Thoracic aorta (tissue), 2 donors: Measurements from ENCODE around the gene SYF2. TPM values are rescaled to one million over a fixed set of nuclear protein-coding genes. Genes with fewer than 3 reads are reported as not detected.

Experiments used
- ATAC-seq: fragments of 150-250 bp; one replicate; pipeline ENCODE4 v1.8.0; 2017; ENCODE audit warnings: low read depth; ENCODE audit not compliant: insufficient number of reproducible peaks, low FRiP score
- DNase-seq: peaks from one replicate; pipeline ENCODE4 v3.0.0-alpha.2; 2020; ENCODE audit warnings: low spot score
- H3K27ac ChIP-seq, 2 donors: fragments of 200-600 bp; sonication (generic); 1 replicate in 1 of 2; 2 replicates in 1 of 2; pipeline ENCODE4 v1.5.1; 2016; ENCODE audit warnings: mild to moderate bottlenecking in 2 of 2, moderate library complexity in 2 of 2
- H3K27me3 ChIP-seq: fragments of 200-600 bp; sonication (generic); replicated peaks from 2 replicates; pipeline ENCODE4 v1.6.0; 2016; ENCODE audit warnings: mild to moderate bottlenecking; ENCODE audit not compliant: insufficient read depth
- H3K36me3 ChIP-seq: fragments of 200-600 bp; sonication (generic); one replicate; pipeline ENCODE4 v1.5.1; 2016
- H3K4me1 ChIP-seq, 2 donors: fragments of 200-600 bp; sonication (generic); 1 replicate in 1 of 2; 2 replicates in 1 of 2; pipeline versions ENCODE4 v1.5.1 to v1.6.0; 2016; ENCODE audit warnings: low read depth in 2 of 2, mild to moderate bottlenecking in 1 of 2; ENCODE audit not compliant: control insufficient read depth in 1 of 2
- H3K4me3 ChIP-seq: fragments of 200-600 bp; sonication (generic); 2 replicates; pipeline ENCODE4 v1.5.1; 2016; ENCODE audit warnings: mild to moderate bottlenecking
- H3K9me3 ChIP-seq: fragments of 200-600 bp; sonication (generic); 2 replicates; pipeline ENCODE4 v1.5.1; 2016
- total RNA-seq, 2 donors: library from RNA; depleted of rRNA; stranded (reverse); fragments of >200 nt; gene quantifications; one replicate each; pipeline versions ENCODE4 v1.1.0 to v1.2.3, GENCODE V29; 2016
- TF ChIP-seq, protein P1 (sequence below): fragments of 200-600 bp; sonication (generic); IDR thresholded peaks from one replicate; pipeline ENCODE4 v1.5.1; 2019; ENCODE audit warnings: antibody characterized with exemption

The SYF2 gene
- total RNA-seq, 2 donors from 2014 or later: 34.9 to 53.9 TPM

DNA sequence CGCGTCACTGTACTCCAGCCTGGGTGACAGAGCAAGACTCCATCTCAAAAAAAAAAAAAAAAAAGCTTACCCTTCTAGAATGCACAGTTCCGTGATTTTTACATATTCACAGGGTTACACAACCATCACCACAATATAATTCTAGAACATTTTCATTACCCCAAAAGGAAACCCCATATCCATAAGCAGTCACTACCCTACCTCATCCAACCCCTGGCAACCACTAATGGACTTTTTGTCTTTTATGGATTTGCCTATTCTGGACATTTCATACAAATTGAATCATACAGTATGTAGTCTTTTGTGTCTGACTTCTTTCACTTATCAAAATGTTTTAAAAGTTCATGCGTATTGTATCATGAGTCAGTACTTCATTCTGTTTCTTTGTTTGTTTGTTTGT lies 22.8 kb downstream of the SYF2 start:
- ATAC-seq: no peak
- no peaks in the 10 kb centered on the region for H3K9me3 ChIP-seq
- H3K27ac ChIP-seq: no peak overlapping the region
- H3K36me3 ChIP-seq: no peaks in the 10 kb centered on the region
- TF ChIP-seq, protein P1, sequence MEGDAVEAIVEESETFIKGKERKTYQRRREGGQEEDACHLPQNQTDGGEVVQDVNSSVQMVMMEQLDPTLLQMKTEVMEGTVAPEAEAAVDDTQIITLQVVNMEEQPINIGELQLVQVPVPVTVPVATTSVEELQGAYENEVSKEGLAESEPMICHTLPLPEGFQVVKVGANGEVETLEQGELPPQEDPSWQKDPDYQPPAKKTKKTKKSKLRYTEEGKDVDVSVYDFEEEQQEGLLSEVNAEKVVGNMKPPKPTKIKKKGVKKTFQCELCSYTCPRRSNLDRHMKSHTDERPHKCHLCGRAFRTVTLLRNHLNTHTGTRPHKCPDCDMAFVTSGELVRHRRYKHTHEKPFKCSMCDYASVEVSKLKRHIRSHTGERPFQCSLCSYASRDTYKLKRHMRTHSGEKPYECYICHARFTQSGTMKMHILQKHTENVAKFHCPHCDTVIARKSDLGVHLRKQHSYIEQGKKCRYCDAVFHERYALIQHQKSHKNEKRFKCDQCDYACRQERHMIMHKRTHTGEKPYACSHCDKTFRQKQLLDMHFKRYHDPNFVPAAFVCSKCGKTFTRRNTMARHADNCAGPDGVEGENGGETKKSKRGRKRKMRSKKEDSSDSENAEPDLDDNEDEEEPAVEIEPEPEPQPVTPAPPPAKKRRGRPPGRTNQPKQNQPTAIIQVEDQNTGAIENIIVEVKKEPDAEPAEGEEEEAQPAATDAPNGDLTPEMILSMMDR: no peak
- no peak overlapping the region for H3K4me3 ChIP-seq
- no peak for DNase-seq
- no peaks in the 10 kb centered on the region for H3K4me1 ChIP-seq
- H3K27me3 ChIP-seq: no peaks in the 10 kb centered on the region

DNA sequence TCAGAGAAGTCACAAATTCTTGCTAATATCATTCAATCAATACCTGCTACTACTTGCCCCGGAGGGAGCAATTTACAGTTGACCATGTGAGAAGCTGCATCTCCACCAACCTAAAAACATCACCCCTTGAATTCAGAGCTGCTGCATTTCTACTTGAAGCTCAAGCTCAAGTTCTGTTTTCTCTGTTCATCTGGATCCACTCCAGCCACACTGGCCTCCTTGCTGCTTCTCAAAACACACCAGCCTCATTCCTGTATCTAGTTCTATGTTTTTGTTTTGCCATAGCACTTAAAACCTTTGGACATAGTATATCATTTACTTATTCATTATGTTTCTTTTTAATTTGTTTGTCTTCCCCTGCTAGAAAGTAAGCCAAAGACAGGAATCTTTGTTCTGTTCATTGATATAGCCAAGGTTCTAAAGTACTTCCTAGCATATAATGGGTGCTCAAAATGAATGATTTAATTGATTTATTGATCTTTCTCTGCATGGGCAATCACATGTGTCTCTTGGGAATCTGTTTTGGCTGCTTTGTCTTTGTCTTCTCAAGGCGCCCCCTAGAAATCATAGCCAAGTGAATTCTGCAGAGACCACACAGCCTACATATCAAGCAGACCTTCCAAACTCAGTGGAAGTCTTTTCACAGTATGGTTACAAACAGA lies 23.6 kb downstream of the SYF2 start:
- H3K36me3 ChIP-seq: no peaks in the 10 kb centered on the region
- H3K9me3 ChIP-seq: no peaks in the 10 kb centered on the region
- no peak for DNase-seq
- no peaks in the 10 kb centered on the region for H3K27me3 ChIP-seq
- TF ChIP-seq, protein P1: no peak
- H3K4me3 ChIP-seq: no peak overlapping the region
- no peaks in the 10 kb centered on the region for H3K4me1 ChIP-seq
- H3K27ac ChIP-seq: no peak overlapping the region
- no peak for ATAC-seq

DNA sequence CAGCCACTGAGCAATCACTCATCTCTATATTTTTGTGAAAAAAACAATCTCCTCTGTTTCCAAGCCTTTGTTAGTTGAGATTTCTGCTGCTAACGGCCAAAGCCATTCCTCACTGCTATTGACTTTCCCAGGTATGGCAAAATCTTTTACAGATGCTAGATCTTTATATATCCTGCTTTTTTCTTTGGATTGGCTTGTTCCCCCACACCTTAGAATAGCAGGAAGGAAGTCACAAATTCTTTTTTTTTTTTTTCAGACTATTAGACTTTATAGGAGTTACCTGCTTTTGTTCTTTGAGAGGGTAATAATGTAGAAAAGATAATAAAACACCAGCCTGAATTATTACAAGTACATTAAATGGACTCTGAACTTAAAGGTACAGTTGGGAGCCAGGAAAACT lies 24.2 kb downstream of the SYF2 start:
- Histone ChIP-seq H3K36me3 (no peaks in the 10 kb centered on the region), H3K4me3 (no peak overlapping the region), H3K4me1 (no peaks in the 10 kb centered on the region), H3K27ac (no peak overlapping the region), H3K9me3 (no peaks in the 10 kb centered on the region), H3K27me3 (no peaks in the 10 kb centered on the region)
- DNase-seq: no peak
- ATAC-seq: no peak
- TF ChIP-seq, protein P1: no peak

GRCh38 chr1:25206201-25206600 lies 26.1 kb downstream of the SYF2 start:
- Histone ChIP-seq H3K36me3 (no peaks in the 10 kb centered on the region), H3K27ac (no peak overlapping the region), H3K4me1 (no peaks in the 10 kb centered on the region), H3K9me3 (no peaks in the 10 kb centered on the region), H3K27me3 (no peaks in the 10 kb centered on the region), H3K4me3 (no peak overlapping the region)
- no peak for DNase-seq
- no peak for ATAC-seq
- TF ChIP-seq, protein P1: no peak

DNA sequence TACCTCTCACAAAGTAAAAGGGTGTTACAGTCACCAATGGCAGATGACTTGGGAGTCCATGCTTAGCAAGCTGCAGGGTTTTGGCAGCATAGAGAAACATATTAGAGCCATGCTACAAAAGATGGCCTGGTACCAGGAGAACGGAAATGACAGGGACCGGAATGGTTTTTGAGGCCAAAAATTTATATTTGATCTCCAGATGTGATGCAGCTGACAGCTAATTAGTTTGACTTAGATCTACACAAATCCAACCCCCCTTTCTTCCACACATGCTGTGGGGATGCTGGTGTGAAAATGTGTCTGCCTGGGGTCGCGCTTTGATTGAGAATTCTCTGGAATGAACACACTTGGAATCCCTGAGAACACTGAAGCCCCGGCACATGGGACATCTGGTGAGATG lies 26.5 kb downstream of the SYF2 start:
- DNase-seq (no peak), ATAC-seq (no peak)
- TF ChIP-seq, protein P1: no peak
- Histone ChIP-seq H3K27ac (no peak overlapping the region), H3K27me3 (no peaks in the 10 kb centered on the region), H3K36me3 (no peaks in the 10 kb centered on the region), H3K4me3 (no peak overlapping the region), H3K4me1 (no peaks in the 10 kb centered on the region), H3K9me3 (no peaks in the 10 kb centered on the region)
